Measurements from ENCODE around the gene AGPAT4.

AGPAT4 gene

GRCh38 chr6:161130967-161131766 is 142.7 kb downstream of the AGPAT4 start:
- H3K4me1 Mint-ChIP-seq: peaks cover 10% of the 10 kb centered on the region
- peaks cover 46% of the 10 kb centered on the region for H3K9me3 Mint-ChIP-seq
- H3K27ac Mint-ChIP-seq: no peak overlapping the region
- no peak for TF ChIP-seq CTCF (IDR thresholded peaks at IDR 0.05)
- no peak overlapping the region for H3K4me3 Mint-ChIP-seq
- peaks cover 5% of the 10 kb centered on the region for H3K27me3 Mint-ChIP-seq (ENCODE audit: low read depth, poor library complexity)
- peaks cover 100% of the 10 kb centered on the region for H3K36me3 Mint-ChIP-seq (ENCODE audit: low read depth)
- no peak for DNase-seq

GRCh38 chr6:161130541-161130940 is 143.3 kb downstream of the AGPAT4 start:
- H3K4me3 Mint-ChIP-seq: no peak overlapping the region
- peaks cover 5% of the 10 kb centered on the region for H3K27me3 Mint-ChIP-seq (ENCODE audit: low read depth, poor library complexity)
- H3K36me3 Mint-ChIP-seq (ENCODE audit: low read depth): peaks cover 100% of the 10 kb centered on the region
- peaks cover 52% of the 10 kb centered on the region for H3K9me3 Mint-ChIP-seq
- peaks cover 7% of the 10 kb centered on the region for H3K4me1 Mint-ChIP-seq
- H3K27ac Mint-ChIP-seq: no peak overlapping the region
- no peak for TF ChIP-seq CTCF (IDR thresholded peaks at IDR 0.05)
- no peak for DNase-seq

GRCh38 chr6:161128680-161129196 is 145.1 kb downstream of the AGPAT4 start:
- TF ChIP-seq CTCF (IDR thresholded peaks at IDR 0.05): no peak
- Mint-ChIP-seq H3K4me1 (no peaks in the 10 kb centered on the region), H3K27ac (no peak overlapping the region), H3K9me3 (peaks cover 70% of the 10 kb centered on the region), H3K4me3 (no peak overlapping the region), H3K36me3 (ENCODE audit: low read depth) (peaks cover 100% of the 10 kb centered on the region), H3K27me3 (ENCODE audit: low read depth, poor library complexity) (peaks cover 5% of the 10 kb centered on the region)
- DNase-seq: no peak

GRCh38 chr6:161128230-161128629 is 145.6 kb downstream of the AGPAT4 start:
- Mint-ChIP-seq H3K9me3 (peaks cover 75% of the 10 kb centered on the region), H3K36me3 (ENCODE audit: low read depth) (peaks cover 100% of the 10 kb centered on the region), H3K27ac (no peak overlapping the region), H3K27me3 (ENCODE audit: low read depth, poor library complexity) (peaks cover 5% of the 10 kb centered on the region), H3K4me3 (no peak overlapping the region), H3K4me1 (no peaks in the 10 kb centered on the region)
- TF ChIP-seq CTCF (IDR thresholded peaks at IDR 0.05): no peak
- no peak for DNase-seq

- Mint-ChIP-seq H3K27ac (no peak overlapping the region), H3K9me3 (peaks cover 86% of the 10 kb centered on the region), H3K4me3 (no peak overlapping the region), H3K27me3 (ENCODE audit: low read depth, poor library complexity) (peaks cover 5% of the 10 kb centered on the region), H3K36me3 (ENCODE audit: low read depth) (peaks cover 100% of the 10 kb centered on the region), H3K4me1 (no peaks in the 10 kb centered on the region)
- no peak for DNase-seq
- no peak for TF ChIP-seq CTCF (IDR thresholded peaks at IDR 0.05)
Observed at GRCh38 chr6:161127071-161127740, 146.7 kb downstream of the AGPAT4 start.

Measured in nephron progenitor cell (in vitro differentiated cells).